Osteoblast (primary cell): Measurements from ENCODE around the gene IL15. TPM values are rescaled to one million over a fixed set of nuclear protein-coding genes. Genes with fewer than 3 reads are reported as not detected.

Experiments used
- DNase-seq: peaks from one replicate; pipeline ENCODE4 v3.0.0; 2011; ENCODE audit warnings: low spot score, mixed read lengths; ENCODE audit not compliant: insufficient read length; ENCODE audit errors: missing footprints
- H2AFZ ChIP-seq: 2 replicates; pipeline ENCODE4 v1.6.0; 2011; ENCODE audit warnings: mild to moderate bottlenecking, low read length
- H3K27ac ChIP-seq: 2 replicates; pipeline ENCODE4 v1.5.1; 2011; ENCODE audit warnings: mild to moderate bottlenecking, low read depth, low read length, moderate library complexity
- H3K27me3 ChIP-seq: 2 replicates; pipeline ENCODE4 v1.6.0; 2012; ENCODE audit warnings: mild to moderate bottlenecking, control low read depth, inconsistent platforms, low read length, moderate library complexity; ENCODE audit not compliant: insufficient read depth
- H3K36me3 ChIP-seq: 2 replicates; pipeline ENCODE4 v1.5.1; 2011; ENCODE audit warnings: mild to moderate bottlenecking, low read length, control low read depth, moderate library complexity; ENCODE audit not compliant: insufficient read depth
- H3K4me1 ChIP-seq: 2 replicates; pipeline ENCODE4 v1.5.1; 2011; ENCODE audit warnings: mild to moderate bottlenecking, low read length, control low read depth, moderate library complexity; ENCODE audit not compliant: insufficient read depth
- H3K4me2 ChIP-seq: 2 replicates; pipeline ENCODE4 v1.6.0; 2011; ENCODE audit warnings: mild to moderate bottlenecking, low read length; ENCODE audit not compliant: insufficient read depth
- H3K4me3 ChIP-seq: fragments of 200-600 bp; sonication (generic); 3 replicates; pipeline ENCODE4 v1.5.1; 2012; ENCODE audit warnings: mild to moderate bottlenecking, low read length, inconsistent platforms; ENCODE audit not compliant: insufficient read depth
- H3K79me2 ChIP-seq: 2 replicates; pipeline ENCODE4 v1.6.0; 2012; ENCODE audit warnings: mild to moderate bottlenecking, low read length, control low read depth, inconsistent platforms; ENCODE audit not compliant: insufficient read depth
- H3K9me3 ChIP-seq: 2 replicates; pipeline ENCODE4 v1.5.1; 2011; ENCODE audit warnings: low read depth, low read length, control low read depth
- H4K20me1 ChIP-seq: 2 replicates; pipeline ENCODE4 v1.6.0; 2012; ENCODE audit warnings: mild to moderate bottlenecking, low read length, control low read depth; ENCODE audit not compliant: insufficient read depth
- CTCF ChIP-seq: IDR thresholded peaks from 2 replicates; pipeline ENCODE4 v1.5.1; 2011; ENCODE audit warnings: mild to moderate bottlenecking, low read depth, low read length, moderate library complexity; ENCODE audit errors: extremely low read depth
- total RNA-seq: library from RNA; depleted of rRNA; stranded (reverse); fragments of >200 nt; gene quantifications from 2 replicates; pipeline ENCODE4 v1.2.3, GENCODE V29; 2012

IL15 gene
- total RNA-seq, 1 donor = 3.3 TPM

GRCh38 chr4:141656031-141656430 is 19.6 kb downstream of the IL15 start:
- Histone ChIP-seq H3K4me3 (no peak overlapping the region), H3K36me3 (no peaks in the 10 kb centered on the region), H3K27me3 (no peaks in the 10 kb centered on the region), H2AFZ (no peak overlapping the region), H3K9me3 (no peaks in the 10 kb centered on the region), H4K20me1 (no peaks in the 10 kb centered on the region), H3K79me2 (no peaks in the 10 kb centered on the region), H3K4me2 (no peak overlapping the region), H3K27ac (no peak overlapping the region), H3K4me1 (peaks cover 13% of the 10 kb centered on the region)
- no peak for TF ChIP-seq CTCF
- no peak for DNase-seq

- H3K27ac ChIP-seq = no peak overlapping the region
- no peaks in the 10 kb centered on the region for H3K79me2 ChIP-seq
- peaks cover 6% of the 10 kb centered on the region for H3K4me1 ChIP-seq
- H3K36me3 ChIP-seq = no peaks in the 10 kb centered on the region
- H3K27me3 ChIP-seq = no peaks in the 10 kb centered on the region
- no peaks in the 10 kb centered on the region for H3K9me3 ChIP-seq
- H2AFZ ChIP-seq = no peak overlapping the region
- no peak for TF ChIP-seq CTCF
- no peak overlapping the region for H3K4me2 ChIP-seq
- DNase-seq = no peak
- no peaks in the 10 kb centered on the region for H4K20me1 ChIP-seq
- H3K4me3 ChIP-seq = no peak overlapping the region
Observed at GRCh38 chr4:141657550-141658250, 21.3 kb downstream of the IL15 start.

- no peaks in the 10 kb centered on the region for H3K36me3 ChIP-seq
- no peak overlapping the region for H3K4me2 ChIP-seq
- TF ChIP-seq CTCF = no peak
- no peaks in the 10 kb centered on the region for H3K79me2 ChIP-seq
- H3K4me1 ChIP-seq = peaks cover 6% of the 10 kb centered on the region
- H3K4me3 ChIP-seq = no peak overlapping the region
- no peak overlapping the region for H3K27ac ChIP-seq
- no peaks in the 10 kb centered on the region for H4K20me1 ChIP-seq
- no peaks in the 10 kb centered on the region for H3K27me3 ChIP-seq
- DNase-seq = no peak
- no peaks in the 10 kb centered on the region for H3K9me3 ChIP-seq
- no peak overlapping the region for H2AFZ ChIP-seq
Observed at GRCh38 chr4:141658309-141658708, 21.9 kb downstream of the IL15 start.

GRCh38 chr4:141659539-141659938 is 23.2 kb downstream of the IL15 start:
- no peaks in the 10 kb centered on the region for H3K36me3 ChIP-seq
- H3K4me3 ChIP-seq = no peak overlapping the region
- H4K20me1 ChIP-seq = no peaks in the 10 kb centered on the region
- TF ChIP-seq CTCF = no peak
- no peaks in the 10 kb centered on the region for H3K79me2 ChIP-seq
- DNase-seq = peak; percentile 35
- H2AFZ ChIP-seq = no peak overlapping the region
- no peaks in the 10 kb centered on the region for H3K9me3 ChIP-seq
- no peaks in the 10 kb centered on the region for H3K27me3 ChIP-seq
- no peaks in the 10 kb centered on the region for H3K4me1 ChIP-seq
- H3K27ac ChIP-seq = no peak overlapping the region
- H3K4me2 ChIP-seq = no peak overlapping the region
